GM12892 (cell line): ENCODE measurements around the gene GRIP2. TPM values are rescaled to one million over a fixed set of nuclear protein-coding genes. Genes with fewer than 3 reads are reported as not detected.

Experiments used
- DNase-seq: peaks from one replicate; pipeline ENCODE4 v3.0.0; 2011; ENCODE audit not compliant: insufficient read length
- FAIRE-seq: peaks from 2 replicates; lab custom pipeline; 2011; peaks lifted over from hg19 to GRCh38; lab: Jason Lieb, UNC
- POLR2A ChIP-seq: IDR thresholded peaks from 2 replicates; pipeline ENCODE4 v1.6.1; 2011; ENCODE audit warnings: low read depth, low read length, control low read depth
- POLR2AphosphoS5 ChIP-seq: IDR thresholded peaks from 2 replicates; pipeline ENCODE4 v1.6.1; 2011; ENCODE audit warnings: low read depth, low read length, control low read depth
- TAF1 ChIP-seq: IDR thresholded peaks from 2 replicates; pipeline ENCODE4 v1.6.1; 2011; ENCODE audit warnings: low read depth, mild to moderate bottlenecking, control low read depth, low read length, borderline replicate concordance
- polyA plus RNA-seq: library from polyadenylated mRNA; unstranded; fragments of >200 nt; gene quantifications from one replicate; pipeline ENCODE4 v1.2.1, GENCODE V29; 2012; ENCODE audit warnings: missing spikeins, inconsistent platforms; ENCODE audit not compliant: missing spikeins

GRIP2 gene
- not detected for polyA plus RNA-seq

DNA sequence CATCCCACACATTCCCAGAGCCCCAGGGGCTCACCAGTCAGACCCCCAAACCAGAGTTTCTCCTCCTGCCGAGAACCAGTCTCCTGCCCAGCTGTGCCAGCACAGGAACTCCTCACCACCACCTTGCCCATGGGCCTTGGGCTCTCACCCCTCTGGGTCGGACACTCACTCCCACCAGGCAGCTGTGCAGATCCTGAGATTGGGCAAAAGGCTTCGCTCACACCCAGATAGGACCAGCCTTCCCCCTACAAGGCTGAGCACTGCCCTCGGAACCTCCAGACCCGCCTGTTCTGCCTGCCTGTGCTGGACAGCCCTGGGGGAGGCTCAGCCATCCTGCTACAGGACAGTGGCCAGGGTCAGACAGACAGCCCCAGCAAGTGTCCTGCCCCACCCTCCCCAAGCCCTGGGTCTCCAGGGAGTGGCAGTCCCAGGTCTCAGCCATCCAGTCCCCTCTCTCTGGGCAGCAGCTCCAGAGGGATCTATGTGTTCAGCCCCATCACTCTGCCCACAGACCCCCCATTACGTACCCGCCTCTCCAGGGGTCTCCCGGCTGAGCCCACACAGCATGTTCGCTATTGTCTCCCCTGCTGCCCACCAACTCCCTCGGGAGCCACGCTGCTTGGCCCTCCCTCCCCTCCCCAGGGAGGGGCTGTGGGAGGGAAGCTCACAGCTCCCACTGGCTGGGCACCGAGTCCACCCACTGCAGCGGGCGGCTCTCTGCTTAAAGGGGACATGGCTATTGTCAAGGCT, at the start of gene GRIP2:
GRIP2 (minus strand) TSS at position 601 of the 750 bp plus-strand sequence; CDS start at position 567, 34 bp downstream.
- DNase-seq, result no peak
- FAIRE-seq, result no peak

DNA sequence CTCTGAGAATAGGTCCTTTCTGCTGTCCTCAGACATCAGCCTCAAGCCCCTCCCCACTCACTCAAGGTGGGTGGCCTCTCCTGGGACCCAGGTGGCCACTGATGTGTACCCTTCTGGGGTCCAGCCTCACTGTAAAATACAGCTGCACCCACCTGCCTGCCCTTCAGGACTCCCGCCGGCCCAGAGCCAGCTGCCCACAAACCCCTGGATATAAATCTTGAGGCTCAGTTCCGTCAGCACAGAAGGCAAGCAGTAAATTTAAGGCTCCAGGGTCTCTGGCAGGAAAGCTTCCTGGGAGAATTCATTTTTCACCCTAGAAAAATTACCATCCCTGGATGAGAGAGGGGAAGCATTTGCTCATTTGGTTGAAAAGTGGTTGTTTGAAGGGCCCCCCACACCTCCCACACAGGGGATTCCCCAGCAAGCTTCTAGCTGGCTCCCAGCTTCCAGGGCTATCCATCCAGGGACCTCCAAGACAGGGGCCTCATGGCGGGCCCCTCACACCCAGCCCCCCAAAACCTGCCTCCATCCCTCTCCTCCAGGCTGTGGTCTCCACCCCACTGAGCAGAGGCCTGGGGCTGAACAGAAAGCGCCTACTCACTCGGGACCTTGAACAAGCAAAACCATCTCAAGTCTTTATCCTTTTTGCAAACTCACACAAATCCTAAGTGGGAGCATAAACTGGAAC, 48.4 kb upstream of the GRIP2 start:
- FAIRE-seq (no peak), DNase-seq (no peak)
- TF ChIP-seq TAF1 (no peak), POLR2AphosphoS5 (no peak), POLR2A (no peak)

More for the DNA sequence above, at the start of gene GRIP2:
- TF ChIP-seq POLR2AphosphoS5 (no peak), POLR2A (no peak), TAF1 (no peak)

DNA sequence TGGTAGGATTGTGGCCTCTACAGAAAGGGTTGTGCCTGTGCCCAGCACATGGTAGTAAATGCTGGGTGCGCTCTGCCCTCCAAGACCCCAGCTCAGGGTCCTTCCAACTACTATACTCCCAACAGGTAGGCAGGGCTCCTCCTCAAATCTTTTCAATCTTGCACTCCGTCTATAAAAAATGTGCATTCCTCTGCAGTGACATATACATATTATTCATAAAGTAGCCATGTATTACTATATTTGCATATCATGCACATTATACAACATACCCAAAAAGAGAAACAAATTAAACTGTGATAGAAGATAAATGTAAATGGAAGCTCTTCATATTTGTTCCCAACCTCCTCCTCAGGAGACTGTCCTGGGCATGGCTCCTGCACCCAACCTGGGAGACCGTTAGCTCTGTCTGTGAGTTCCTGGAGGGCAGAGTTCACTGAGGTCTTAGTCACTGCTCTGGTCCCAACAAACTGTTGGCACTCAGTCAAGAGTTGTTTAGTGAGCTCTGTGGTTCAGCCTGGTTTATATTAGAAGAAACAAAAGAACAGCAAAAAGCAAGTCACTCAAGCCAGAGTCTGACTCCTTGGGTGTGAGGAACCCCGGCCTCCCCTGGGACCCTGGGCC, 47.7 kb upstream of the GRIP2 start:
- TF ChIP-seq TAF1 (no peak), POLR2A (no peak), POLR2AphosphoS5 (no peak)
- FAIRE-seq (no peak), DNase-seq (no peak)

DNA sequence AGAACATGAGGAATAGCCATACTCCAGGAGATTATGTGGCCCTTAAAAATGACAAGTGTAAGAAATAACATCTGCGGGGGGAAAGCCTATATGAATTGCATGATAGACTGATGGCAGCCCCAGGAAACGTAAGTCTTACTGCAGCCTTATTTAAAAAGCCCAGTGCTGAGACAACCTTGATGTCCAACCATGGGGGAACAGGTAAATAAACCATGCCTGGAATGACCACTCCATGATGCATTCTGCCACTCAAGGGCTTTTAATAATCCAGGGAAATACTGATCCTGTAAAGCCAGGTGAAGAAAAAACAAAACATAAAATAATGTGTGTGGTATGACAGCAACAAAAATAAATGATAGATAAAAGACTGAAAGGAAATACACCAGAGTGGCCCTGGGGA, 46.5 kb upstream of the GRIP2 start:
- no peak for TF ChIP-seq TAF1
- no peak for TF ChIP-seq POLR2A
- TF ChIP-seq POLR2AphosphoS5, result no peak
- FAIRE-seq (no peak), DNase-seq (no peak)

DNA sequence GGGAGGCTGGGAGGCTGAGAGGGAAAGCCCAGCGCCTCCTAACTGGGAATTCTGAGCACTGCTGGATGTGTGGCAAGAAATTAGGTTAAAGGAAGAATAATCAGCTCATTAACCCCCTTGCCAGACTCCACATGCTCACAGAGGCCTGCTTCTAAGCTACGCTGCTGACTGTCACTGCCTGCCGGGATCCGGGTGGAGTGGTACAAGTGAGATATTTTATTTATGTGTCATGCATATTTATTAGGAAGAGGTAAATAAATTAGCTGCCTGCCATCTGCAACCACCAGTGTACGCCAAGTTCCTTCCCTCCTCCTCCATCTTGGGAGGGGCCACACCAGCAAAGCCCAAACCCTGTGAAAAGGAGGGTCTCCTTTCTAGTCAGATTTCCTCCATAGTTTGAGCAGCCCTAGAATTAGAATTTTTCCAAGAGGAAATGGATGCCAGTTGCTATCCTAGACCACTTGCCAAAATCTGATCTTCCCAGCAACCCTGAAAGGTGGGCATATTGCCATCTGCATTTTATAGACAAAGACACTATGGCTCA, 43.5 kb upstream of the GRIP2 start:
- FAIRE-seq, result no peak
- TF ChIP-seq POLR2A (no peak), TAF1 (no peak), POLR2AphosphoS5 (no peak)

DNA sequence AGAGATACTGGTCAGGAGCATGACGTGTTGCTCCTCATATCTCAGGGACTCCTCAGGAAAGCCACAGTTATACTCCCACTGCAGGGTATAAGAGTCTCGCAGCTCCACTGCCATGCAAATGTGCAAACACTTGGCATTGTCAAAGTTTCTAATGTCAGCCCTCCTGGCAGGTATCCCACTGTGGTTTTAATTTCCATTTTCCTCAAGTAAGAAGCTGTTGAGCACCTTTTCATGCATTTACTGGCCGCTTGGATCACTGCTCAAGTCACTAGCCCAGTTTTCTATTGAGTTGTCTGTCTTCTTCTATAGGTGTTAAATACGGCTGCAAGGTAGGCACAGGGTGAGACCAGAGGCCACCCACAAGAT, 41.9 kb upstream of the GRIP2 start:
- FAIRE-seq, result no peak
- no peak for DNase-seq
- TF ChIP-seq TAF1, result no peak
- no peak for TF ChIP-seq POLR2A
- no peak for TF ChIP-seq POLR2AphosphoS5

More for the DNA sequence above, 43.5 kb upstream of the GRIP2 start:
- DNase-seq, result no peak

DNA sequence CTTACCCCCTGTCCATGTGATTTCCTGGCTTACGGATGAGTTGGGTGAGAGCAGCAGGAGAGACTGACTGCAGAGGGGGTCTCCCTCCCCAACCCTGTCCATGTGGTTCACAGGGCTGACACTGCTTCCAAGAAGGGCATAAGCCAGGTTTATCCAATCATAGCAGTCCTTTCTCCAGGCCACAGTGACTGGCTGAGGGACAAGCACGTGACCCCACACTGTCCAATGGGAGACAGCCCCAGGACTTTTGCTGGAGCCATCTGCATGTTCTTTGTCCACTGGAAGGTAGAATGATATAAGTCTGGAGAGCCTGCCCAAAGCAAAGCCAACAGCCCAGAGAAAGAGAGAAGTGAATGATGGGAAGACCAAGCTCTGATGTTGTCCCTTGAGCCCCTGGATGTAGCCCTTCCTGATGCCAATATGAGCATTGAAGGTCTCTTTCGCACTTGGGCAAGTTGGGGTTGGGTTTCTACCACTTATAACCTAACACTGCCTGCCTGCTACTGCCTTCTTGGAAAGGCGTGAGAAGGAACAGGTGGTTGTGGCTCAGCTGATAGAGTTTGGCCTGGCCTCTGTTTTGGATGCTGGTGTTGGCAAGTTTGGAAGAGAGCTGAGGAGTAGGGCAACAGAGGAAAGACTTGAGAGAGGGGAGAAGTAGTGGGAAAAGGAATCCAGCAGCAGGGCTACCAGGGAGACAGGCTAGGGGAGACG, 41.3 kb upstream of the GRIP2 start:
- DNase-seq (no peak), FAIRE-seq (no peak)
- no peak for TF ChIP-seq POLR2A

DNA sequence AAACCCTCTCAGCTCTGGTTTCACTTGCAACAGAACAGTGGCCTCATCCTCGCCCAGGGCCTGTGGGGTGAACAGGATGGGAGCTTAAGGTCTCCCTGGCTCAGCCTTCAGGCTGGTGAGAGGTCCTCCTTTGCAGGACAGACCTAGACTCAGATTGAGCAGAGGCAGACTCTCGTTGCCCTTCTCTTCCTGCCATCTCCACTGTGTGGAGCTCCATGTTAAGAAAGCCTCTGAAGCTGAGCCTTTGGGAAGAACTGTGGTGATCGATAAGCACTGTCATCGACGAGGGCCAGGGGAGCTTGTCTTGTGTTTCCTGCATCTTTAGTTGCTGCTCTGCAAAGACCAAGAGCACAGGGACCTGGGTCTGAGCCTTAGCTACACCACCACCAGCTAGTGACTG, 37.8 kb upstream of the GRIP2 start:
- TF ChIP-seq TAF1 (no peak), POLR2AphosphoS5 (no peak), POLR2A (no peak)
- DNase-seq (no peak), FAIRE-seq (no peak)

DNA sequence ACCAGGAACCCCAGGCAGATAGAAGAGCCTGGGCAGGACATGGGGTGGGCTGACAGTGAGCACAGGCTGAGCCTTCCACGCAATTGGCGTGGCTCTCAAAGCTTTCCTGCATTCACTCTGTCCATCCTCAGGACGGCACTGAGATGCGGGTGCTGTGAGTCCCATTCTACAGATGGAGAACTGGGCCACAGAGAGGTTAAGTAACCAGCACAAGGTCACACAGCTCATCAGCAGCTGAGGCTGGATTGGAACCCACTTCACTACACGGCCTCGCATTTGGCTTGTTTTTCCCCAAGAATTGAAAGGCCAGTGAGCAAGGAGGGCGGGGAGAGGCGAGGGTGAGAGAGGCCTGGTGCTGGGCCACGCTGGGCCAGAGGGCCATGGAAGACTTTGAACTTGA, 36.0 kb upstream of the GRIP2 start:
- DNase-seq, result no peak
- TF ChIP-seq POLR2AphosphoS5, result no peak
- TF ChIP-seq POLR2A, result no peak
- no peak for TF ChIP-seq TAF1
- no peak for FAIRE-seq

DNA sequence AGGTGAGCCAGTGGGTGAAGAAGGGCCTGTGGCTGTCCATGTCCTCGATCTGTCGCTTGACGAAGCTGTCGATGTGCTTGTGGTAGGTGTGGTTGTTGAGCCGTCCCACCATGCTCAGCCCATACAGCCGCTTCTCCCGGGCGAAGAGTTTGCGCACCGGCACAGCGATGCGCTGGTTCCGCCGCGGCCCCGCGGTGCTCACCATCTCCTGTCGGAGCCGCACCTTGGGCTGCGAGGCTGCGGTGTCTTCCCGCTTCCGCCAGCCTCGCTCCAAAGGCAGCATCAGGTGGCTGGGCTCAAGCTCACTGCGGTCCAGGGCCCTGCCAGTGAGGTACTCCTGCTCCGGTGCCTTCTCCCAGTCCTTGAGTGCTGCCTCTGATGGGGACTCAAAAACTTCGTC, 34.0 kb upstream of the GRIP2 start:
- FAIRE-seq (no peak), DNase-seq (no peak)
- TF ChIP-seq POLR2AphosphoS5, result no peak
- TF ChIP-seq POLR2A, result no peak
- no peak for TF ChIP-seq TAF1

DNA sequence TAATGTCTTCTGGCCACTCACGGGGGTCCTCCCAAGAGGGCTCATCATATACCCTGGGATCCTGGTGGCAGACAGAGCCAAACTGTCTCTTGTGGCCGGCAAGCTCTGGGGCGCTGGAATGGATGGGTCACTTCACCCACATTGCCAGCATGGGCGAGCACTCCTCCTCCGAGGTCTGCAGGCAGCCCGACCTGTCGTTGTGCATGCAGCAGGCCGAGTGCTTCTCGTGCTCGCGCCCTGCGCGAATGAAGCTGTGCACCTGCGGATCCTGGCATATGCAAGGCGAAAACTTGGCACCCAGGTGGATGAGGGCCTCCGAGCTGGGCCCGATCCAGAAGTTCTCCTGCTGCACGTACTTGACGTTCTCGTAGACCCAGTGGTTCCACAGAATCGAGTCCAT, 33.6 kb upstream of the GRIP2 start:
- no peak for FAIRE-seq
- TF ChIP-seq TAF1, result no peak
- no peak for TF ChIP-seq POLR2A
- TF ChIP-seq POLR2AphosphoS5, result no peak
- no peak for DNase-seq
